Bronchial epithelial cell (primary cell): ENCODE data around the gene GALNT10. TPM values are rescaled to one million over a fixed set of nuclear protein-coding genes. Genes with fewer than 3 reads are reported as not detected.

Experiments used
- DNase-seq: peaks from one replicate; pipeline ENCODE4 v3.0.0-alpha.2; 2010; ENCODE audit warnings: low read depth
- FAIRE-seq: peaks from 2 replicates; lab custom pipeline; 2011; peaks lifted over from hg19 to GRCh38; lab: Jason Lieb, UNC
- H3K27me3 ChIP-seq: 2 replicates; pipeline ENCODE4 v1.5.1; 2011; ENCODE audit warnings: low read length; ENCODE audit not compliant: control insufficient read depth, insufficient read depth
- H3K36me3 ChIP-seq: 2 replicates; pipeline ENCODE4 v1.5.1; 2011; ENCODE audit warnings: low read length; ENCODE audit not compliant: control insufficient read depth, insufficient read depth
- H3K4me3 ChIP-seq: 2 replicates; pipeline ENCODE4 v1.5.1; 2011; ENCODE audit warnings: mild to moderate bottlenecking, low read depth, low read length, control low read depth
- total RNA-seq: library from RNA; depleted of rRNA; stranded (reverse); fragments of >200 nt; gene quantifications from 2 replicates; pipeline ENCODE4 v1.2.1, GENCODE V29; 2014
- TF ChIP-seq, protein P1 (sequence below): IDR thresholded peaks from 2 replicates; pipeline ENCODE4 v1.5.1; 2011; ENCODE audit warnings: mild to moderate bottlenecking, moderate library complexity, low read length, control low read depth, inconsistent platforms; ENCODE audit not compliant: insufficient read depth, severe bottlenecking

The GALNT10 gene
- total RNA-seq, 1 donor from 2014 or later = 3.9 TPM

DNA sequence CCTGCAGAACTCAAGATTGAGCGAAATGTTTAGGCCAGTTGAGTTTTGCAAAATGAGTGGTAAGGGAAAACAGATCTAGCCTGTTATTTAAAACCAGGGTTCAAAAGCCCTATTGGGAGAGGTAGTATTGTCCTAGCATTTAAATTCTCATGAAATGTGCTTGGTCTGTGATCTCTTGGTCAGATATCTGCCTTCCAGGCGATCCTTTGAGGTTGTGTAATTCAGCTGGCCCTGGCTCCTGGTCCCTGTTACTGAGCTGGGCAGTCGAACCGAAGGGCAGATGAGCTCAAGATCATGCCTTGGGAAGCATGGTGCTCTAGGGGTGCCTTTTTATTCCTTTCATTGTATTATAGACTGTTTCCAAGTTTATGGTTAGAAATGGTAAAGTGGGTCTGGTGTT, 269.6 kb downstream of the GALNT10 start:
- Histone ChIP-seq H3K27me3 (no peaks in the 10 kb centered on the region), H3K36me3 (peaks cover 4% of the 10 kb centered on the region), H3K4me3 (no peak overlapping the region)
- TF ChIP-seq, protein P1, sequence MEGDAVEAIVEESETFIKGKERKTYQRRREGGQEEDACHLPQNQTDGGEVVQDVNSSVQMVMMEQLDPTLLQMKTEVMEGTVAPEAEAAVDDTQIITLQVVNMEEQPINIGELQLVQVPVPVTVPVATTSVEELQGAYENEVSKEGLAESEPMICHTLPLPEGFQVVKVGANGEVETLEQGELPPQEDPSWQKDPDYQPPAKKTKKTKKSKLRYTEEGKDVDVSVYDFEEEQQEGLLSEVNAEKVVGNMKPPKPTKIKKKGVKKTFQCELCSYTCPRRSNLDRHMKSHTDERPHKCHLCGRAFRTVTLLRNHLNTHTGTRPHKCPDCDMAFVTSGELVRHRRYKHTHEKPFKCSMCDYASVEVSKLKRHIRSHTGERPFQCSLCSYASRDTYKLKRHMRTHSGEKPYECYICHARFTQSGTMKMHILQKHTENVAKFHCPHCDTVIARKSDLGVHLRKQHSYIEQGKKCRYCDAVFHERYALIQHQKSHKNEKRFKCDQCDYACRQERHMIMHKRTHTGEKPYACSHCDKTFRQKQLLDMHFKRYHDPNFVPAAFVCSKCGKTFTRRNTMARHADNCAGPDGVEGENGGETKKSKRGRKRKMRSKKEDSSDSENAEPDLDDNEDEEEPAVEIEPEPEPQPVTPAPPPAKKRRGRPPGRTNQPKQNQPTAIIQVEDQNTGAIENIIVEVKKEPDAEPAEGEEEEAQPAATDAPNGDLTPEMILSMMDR = no peak
- no peak for FAIRE-seq
- no peak for DNase-seq

DNA sequence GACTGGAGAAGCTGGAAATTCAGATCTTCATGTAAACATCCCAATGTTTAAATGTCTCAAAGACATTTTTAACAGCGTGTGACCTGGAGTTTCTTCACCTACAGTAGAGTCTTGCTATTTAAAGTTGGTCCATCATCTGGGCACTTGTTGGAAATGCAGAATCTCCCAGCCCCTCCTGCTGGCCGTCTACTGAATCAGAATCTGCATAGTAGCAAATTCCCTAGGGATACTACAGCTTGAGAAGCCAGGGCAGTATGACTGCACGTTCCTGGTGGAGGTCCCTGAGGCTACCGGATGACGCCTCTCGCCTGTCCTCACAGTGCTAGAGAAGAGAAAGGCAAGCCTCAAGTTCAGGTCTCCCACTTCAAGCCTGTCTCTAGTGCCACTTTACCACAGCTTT, 271.0 kb downstream of the GALNT10 start:
- DNase-seq (no peak), FAIRE-seq (no peak)
- Histone ChIP-seq H3K27me3 (no peaks in the 10 kb centered on the region), H3K4me3 (no peak overlapping the region), H3K36me3 (no peaks in the 10 kb centered on the region)
- TF ChIP-seq, protein P1 = no peak

DNA sequence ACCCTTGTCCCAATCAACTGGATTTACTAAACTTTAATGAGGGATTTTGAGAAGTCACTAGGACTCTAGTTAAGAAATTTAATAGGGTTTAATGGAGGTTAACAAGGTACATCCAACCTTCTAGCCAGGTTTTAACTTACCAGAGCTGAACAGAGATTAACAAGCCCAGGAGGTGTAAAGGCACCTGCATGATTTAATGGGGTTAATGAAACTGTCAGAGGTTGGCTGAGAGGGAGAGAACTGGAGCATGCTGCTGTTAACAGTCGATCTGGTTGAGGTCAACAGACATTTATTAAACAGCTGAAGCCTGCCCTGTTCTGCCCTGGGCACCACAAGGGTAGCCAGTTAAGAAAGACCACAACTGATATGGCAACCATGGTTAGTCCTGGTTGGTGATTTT, 273.9 kb downstream of the GALNT10 start:
- peaks cover 4% of the 10 kb centered on the region for H3K27me3 ChIP-seq
- no peak for DNase-seq
- TF ChIP-seq, protein P1 = no peak
- no peak for FAIRE-seq
- no peaks in the 10 kb centered on the region for H3K36me3 ChIP-seq
- no peak overlapping the region for H3K4me3 ChIP-seq

DNA sequence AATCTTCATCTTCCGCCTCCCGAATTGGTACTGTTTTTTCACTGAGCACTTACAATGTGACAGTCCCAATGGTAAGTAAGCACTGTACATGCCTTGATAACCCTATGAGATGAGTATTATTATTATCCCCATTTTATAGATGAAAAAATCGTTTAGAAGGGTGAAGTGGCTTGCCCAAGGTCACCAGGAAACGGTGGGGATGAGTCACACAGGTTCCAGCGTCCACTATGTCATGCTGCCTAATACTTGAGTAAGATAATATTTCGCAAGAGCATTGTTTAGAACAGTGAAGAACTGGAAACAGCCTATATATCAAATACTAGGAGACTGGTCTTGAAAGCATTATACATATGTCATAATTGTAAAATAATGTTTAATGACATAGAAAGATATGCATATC, 274.6 kb downstream of the GALNT10 start:
- no peaks in the 10 kb centered on the region for H3K36me3 ChIP-seq
- FAIRE-seq (no peak), DNase-seq (peak; percentile 85)
- H3K4me3 ChIP-seq = no peak overlapping the region
- peaks cover 4% of the 10 kb centered on the region for H3K27me3 ChIP-seq
- TF ChIP-seq, protein P1 = no peak

DNA sequence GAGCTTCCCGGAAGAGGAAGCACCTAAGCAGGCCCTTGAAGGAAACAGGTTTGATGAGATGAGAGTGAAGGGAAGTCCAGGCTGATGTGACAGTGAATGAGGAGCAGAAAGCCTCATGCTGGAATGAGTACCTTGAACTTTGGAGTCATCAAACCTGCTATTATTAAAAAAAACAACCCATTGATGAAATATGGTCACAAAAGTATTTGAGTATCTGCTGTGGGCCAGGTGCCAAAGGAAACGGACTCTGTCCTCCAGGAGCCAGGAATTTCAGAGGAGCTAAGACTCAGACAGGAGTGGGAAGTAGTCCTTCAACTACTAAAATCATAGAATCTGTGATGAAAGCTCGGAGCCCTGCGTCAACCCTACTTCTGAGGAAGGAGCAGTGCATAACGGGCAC, 275.6 kb downstream of the GALNT10 start:
- Histone ChIP-seq H3K36me3 (no peaks in the 10 kb centered on the region), H3K27me3 (peaks cover 10% of the 10 kb centered on the region), H3K4me3 (no peak overlapping the region)
- TF ChIP-seq, protein P1 = no peak
- FAIRE-seq (no peak), DNase-seq (no peak)

DNA sequence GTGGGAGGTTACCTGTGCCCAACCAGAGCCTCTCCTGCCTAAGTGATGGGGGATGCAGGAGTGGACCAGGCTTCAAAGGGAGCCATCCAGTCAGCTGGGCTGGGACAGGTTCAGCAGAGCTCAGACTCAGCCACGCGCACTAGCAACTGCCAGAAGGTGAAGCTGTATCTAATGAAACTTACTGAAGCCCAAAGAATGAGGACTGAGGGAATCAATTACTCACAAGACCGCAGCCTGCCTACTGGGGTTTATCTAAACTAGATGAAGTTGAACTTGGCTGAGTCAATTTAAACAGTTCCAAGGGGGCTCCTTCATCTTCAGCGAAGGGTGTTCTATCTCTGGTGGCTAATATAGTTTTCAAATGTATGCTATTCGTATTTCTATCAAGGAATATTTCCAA, 276.1 kb downstream of the GALNT10 start:
- Histone ChIP-seq H3K27me3 (peaks cover 15% of the 10 kb centered on the region), H3K36me3 (no peaks in the 10 kb centered on the region), H3K4me3 (no peak overlapping the region)
- DNase-seq = no peak
- FAIRE-seq = no peak
- TF ChIP-seq, protein P1 = no peak
